H9 (cell line): ENCODE data around the gene CDCP2. TPM values are rescaled to one million over a fixed set of nuclear protein-coding genes. Genes with fewer than 3 reads are reported as not detected.

Experiments used
- DNase-seq: peaks from one replicate; pipeline ENCODE4 v3.0.0-alpha.2; 2017
- H2AFZ ChIP-seq: one replicate; pipeline ENCODE4 v1.6.1; 2013; ENCODE audit warnings: mild to moderate bottlenecking, low read length, control low read depth, moderate library complexity
- H2AK5ac ChIP-seq: 2 replicates; pipeline ENCODE4 v1.6.1; 2013; ENCODE audit warnings: low read length, control low read depth, mixed read lengths; ENCODE audit not compliant: insufficient read length
- H2BK120ac ChIP-seq: one replicate; pipeline ENCODE4 v1.6.1; 2013; ENCODE audit warnings: low read depth, mild to moderate bottlenecking, low read length, control low read depth, inconsistent platforms; ENCODE audit not compliant: poor library complexity, severe bottlenecking
- H2BK12ac ChIP-seq: 2 replicates; pipeline ENCODE4 v1.6.1; 2013; ENCODE audit warnings: low read length, control low read depth, mixed read lengths, low read depth; ENCODE audit not compliant: insufficient read length
- H2BK15ac ChIP-seq: 2 replicates; pipeline ENCODE4 v1.6.1; 2013; ENCODE audit warnings: low read depth, low read length, control low read depth
- H2BK20ac ChIP-seq: one replicate; pipeline ENCODE4 v1.6.1; 2013; ENCODE audit warnings: low read depth, mild to moderate bottlenecking, low read length, control low read depth, inconsistent platforms; ENCODE audit not compliant: poor library complexity, severe bottlenecking
- H2BK5ac ChIP-seq: 2 replicates; pipeline ENCODE4 v1.6.1; 2013; ENCODE audit warnings: low read length, control low read depth, mixed read lengths; ENCODE audit not compliant: insufficient read length
- H3K14ac ChIP-seq: 2 replicates; pipeline ENCODE4 v1.6.1; 2013; ENCODE audit warnings: low read length, control low read depth; ENCODE audit not compliant: insufficient read depth
- H3K18ac ChIP-seq: 2 replicates; pipeline ENCODE4 v1.6.1; 2013; ENCODE audit warnings: low read depth, mild to moderate bottlenecking, mixed read lengths, low read length, control low read depth; ENCODE audit not compliant: insufficient read length
- H3K23ac ChIP-seq: 2 replicates; pipeline ENCODE4 v1.6.1; 2013; ENCODE audit warnings: low read length, control low read depth, mixed read lengths, low read depth; ENCODE audit not compliant: insufficient read length
- H3K23me2 ChIP-seq: 2 replicates; pipeline ENCODE4 v1.6.1; 2013; ENCODE audit warnings: low read depth, mild to moderate bottlenecking, mixed read lengths, low read length, control low read depth; ENCODE audit not compliant: insufficient read length, poor library complexity, severe bottlenecking
- H3K27ac ChIP-seq: 2 replicates; pipeline ENCODE4 v1.5.1; 2013; ENCODE audit warnings: low read length, control low read depth, mixed read lengths, low read depth; ENCODE audit not compliant: insufficient read length
- H3K27me3 ChIP-seq: 2 replicates; pipeline ENCODE4 v1.6.1; 2013; ENCODE audit warnings: low read length, control low read depth, inconsistent platforms; ENCODE audit not compliant: insufficient read depth
- H3K4ac ChIP-seq: 2 replicates; pipeline ENCODE4 v1.6.1; 2013; ENCODE audit warnings: low read depth, mild to moderate bottlenecking, control low read depth, inconsistent platforms, low read length, moderate library complexity
- H3K4me1 ChIP-seq: 2 replicates; pipeline ENCODE4 v1.6.1; 2013; ENCODE audit warnings: low read length, control low read depth, inconsistent platforms; ENCODE audit not compliant: insufficient read depth
- H3K4me2 ChIP-seq: 2 replicates; pipeline ENCODE4 v1.6.1; 2013; ENCODE audit warnings: low read length, control low read depth, mixed read lengths; ENCODE audit not compliant: insufficient read length, insufficient read depth
- H3K56ac ChIP-seq: 2 replicates; pipeline ENCODE4 v1.6.1; 2013; ENCODE audit warnings: low read depth, mild to moderate bottlenecking, mixed read lengths, low read length, control low read depth; ENCODE audit not compliant: insufficient read length
- H3K79me1 ChIP-seq: 2 replicates; pipeline ENCODE4 v1.6.1; 2013; ENCODE audit warnings: low read depth, mild to moderate bottlenecking, moderate library complexity, low read length, control low read depth, inconsistent platforms; ENCODE audit not compliant: insufficient read depth, poor library complexity, severe bottlenecking
- H3K79me2 ChIP-seq: 2 replicates; pipeline ENCODE4 v1.6.1; 2013; ENCODE audit warnings: low read length, control low read depth, inconsistent platforms; ENCODE audit not compliant: insufficient read depth
- H3K9ac ChIP-seq: 2 replicates; pipeline ENCODE4 v1.6.1; 2013; ENCODE audit warnings: low read length, control low read depth, mixed read lengths; ENCODE audit not compliant: insufficient read length; ENCODE audit errors: extremely low read depth
- H3K9me3 ChIP-seq: one replicate; pipeline ENCODE4 v1.6.1; 2013; ENCODE audit warnings: low read depth, low read length, inconsistent platforms; ENCODE audit not compliant: control insufficient read depth
- H3T11ph ChIP-seq: one replicate; pipeline ENCODE4 v1.6.1; 2013; ENCODE audit warnings: mild to moderate bottlenecking, low read length, control low read depth, inconsistent platforms
- H4K20me1 ChIP-seq: one replicate; pipeline ENCODE4 v1.6.1; 2013; ENCODE audit not compliant: control insufficient read depth, insufficient read length, insufficient read depth
- H4K5ac ChIP-seq: 2 replicates; pipeline ENCODE4 v1.6.1; 2013; ENCODE audit warnings: low read depth, mild to moderate bottlenecking, mixed read lengths, low read length, control low read depth; ENCODE audit not compliant: insufficient read length
- H4K8ac ChIP-seq: replicated peaks from 2 replicates; pipeline ENCODE4 v1.6.1; 2013; ENCODE audit warnings: low read length, control low read depth, mixed read lengths, low read depth; ENCODE audit not compliant: insufficient read length
- H4K91ac ChIP-seq: 2 replicates; pipeline ENCODE4 v1.6.1; 2013; ENCODE audit warnings: low read depth, mild to moderate bottlenecking, moderate library complexity, mixed read lengths, low read length, control low read depth; ENCODE audit not compliant: insufficient read length
- H3K27ac Mint-ChIP-seq, 3 experiments: 2 replicates in 2 of 3; 3 replicates in 1 of 3; pipeline ENCODE4 v1.8.0; 2020 to 2021; ENCODE audit warnings: mixed read lengths in 3 of 3, mild to moderate bottlenecking in 1 of 3, moderate library complexity in 1 of 3
- H3K27me3 Mint-ChIP-seq: 2 replicates; pipeline ENCODE4 v1.8.0; 2021; ENCODE audit warnings: low read depth, mild to moderate bottlenecking, moderate library complexity, mixed read lengths
- H3K36me3 Mint-ChIP-seq, 3 experiments: 2 replicates in 2 of 3; 3 replicates in 1 of 3; pipeline ENCODE4 v1.8.0; 2020 to 2021; ENCODE audit warnings: low read depth in 3 of 3, mixed read lengths in 3 of 3; ENCODE audit not compliant: insufficient read depth in 1 of 3
- H3K4me1 Mint-ChIP-seq, 2 experiments: 2 replicates each; pipeline ENCODE4 v1.8.0; 2020; ENCODE audit warnings: mixed read lengths in 2 of 2
- H3K4me3 Mint-ChIP-seq, 2 experiments: 2 replicates in 1 of 2; 3 replicates in 1 of 2; pipeline ENCODE4 v1.8.0; 2020 to 2021; ENCODE audit warnings: mild to moderate bottlenecking in 2 of 2, mixed read lengths in 2 of 2, moderate library complexity in 1 of 2
- H3K9me3 Mint-ChIP-seq, 2 experiments: 2 replicates in 1 of 2; 3 replicates in 1 of 2; pipeline ENCODE4 v1.8.0; 2020; ENCODE audit warnings: mild to moderate bottlenecking in 2 of 2, mixed read lengths in 2 of 2, moderate library complexity in 1 of 2
- WGBS: extraction: QIAGEN DNeasy Blood & Tissue Kit; methylation state at CpG from one replicate; pipeline ENCODE4 v1.1.7; 2013; ENCODE audit warnings: missing lambda C conversion rate, low lambda C conversion rate, mixed read lengths; ENCODE audit not compliant: insufficient read length; ENCODE audit errors: extremely low coverage; 5-methylcytosine and 5-hydroxymethylcytosine counted together
- total RNA-seq: library from RNA; stranded (reverse); gene quantifications from 2 replicates; pipeline ENCODE4 v1.2.1, GENCODE V29; 2021
- TF ChIP-seq, protein P1 (sequence below): fragments of 200-600 bp; sonication (generic); conservative IDR thresholded peaks from 3 replicates; pipeline ENCODE4 v1.8.0; 2021; ENCODE audit warnings: antibody characterized with exemption, mild to moderate bottlenecking

CDCP2 gene
- total RNA-seq, 1 experiment from 2014 or later: not detected

DNA sequence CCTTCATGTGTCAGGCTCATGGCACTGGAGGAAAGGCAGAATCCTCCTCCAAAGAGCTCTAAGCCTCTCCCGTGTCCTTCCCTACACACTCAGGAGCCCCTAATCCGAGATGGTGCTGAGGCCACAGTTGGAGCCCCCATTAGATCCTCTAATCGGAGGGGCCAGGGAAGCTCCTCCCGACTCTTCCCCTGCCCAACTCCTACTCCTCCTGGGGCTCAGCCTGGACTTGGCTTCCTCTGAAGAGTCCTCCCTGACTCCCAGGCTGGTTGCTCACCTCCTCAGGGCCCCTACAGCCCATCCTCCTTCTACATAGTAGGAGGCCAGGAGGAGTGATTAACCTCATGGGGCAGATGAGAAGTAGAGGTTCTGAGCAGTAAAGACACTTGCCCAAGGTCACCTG, 21.3 kb upstream of the CDCP2 start:
- Histone ChIP-seq H3K14ac (no peak overlapping the region), H4K20me1 (no peaks in the 10 kb centered on the region), H3T11ph (no peak overlapping the region), H4K91ac (no peak overlapping the region), H3K23ac (no peak overlapping the region), H3K9ac (no peak overlapping the region), H3K4me2 (no peak overlapping the region), H3K79me2 (no peaks in the 10 kb centered on the region), H3K56ac (no peak overlapping the region), H4K5ac (no peak overlapping the region), H2BK5ac (no peak overlapping the region), H2AFZ (no peak overlapping the region), H3K18ac (no peak overlapping the region), H2BK120ac (no peak overlapping the region), H3K79me1 (no peaks in the 10 kb centered on the region), H3K23me2 (no peaks in the 10 kb centered on the region), H3K27me3 (no peaks in the 10 kb centered on the region), H3K9me3 (no peaks in the 10 kb centered on the region), H2AK5ac (no peak overlapping the region), H2BK12ac (no peak overlapping the region), H3K4ac (no peak overlapping the region), H3K27ac (no peak overlapping the region), H2BK15ac (no peak overlapping the region), H2BK20ac (no peak overlapping the region), H4K8ac (no peak overlapping the region), H3K4me1 (no peaks in the 10 kb centered on the region)
- TF ChIP-seq, protein P1, sequence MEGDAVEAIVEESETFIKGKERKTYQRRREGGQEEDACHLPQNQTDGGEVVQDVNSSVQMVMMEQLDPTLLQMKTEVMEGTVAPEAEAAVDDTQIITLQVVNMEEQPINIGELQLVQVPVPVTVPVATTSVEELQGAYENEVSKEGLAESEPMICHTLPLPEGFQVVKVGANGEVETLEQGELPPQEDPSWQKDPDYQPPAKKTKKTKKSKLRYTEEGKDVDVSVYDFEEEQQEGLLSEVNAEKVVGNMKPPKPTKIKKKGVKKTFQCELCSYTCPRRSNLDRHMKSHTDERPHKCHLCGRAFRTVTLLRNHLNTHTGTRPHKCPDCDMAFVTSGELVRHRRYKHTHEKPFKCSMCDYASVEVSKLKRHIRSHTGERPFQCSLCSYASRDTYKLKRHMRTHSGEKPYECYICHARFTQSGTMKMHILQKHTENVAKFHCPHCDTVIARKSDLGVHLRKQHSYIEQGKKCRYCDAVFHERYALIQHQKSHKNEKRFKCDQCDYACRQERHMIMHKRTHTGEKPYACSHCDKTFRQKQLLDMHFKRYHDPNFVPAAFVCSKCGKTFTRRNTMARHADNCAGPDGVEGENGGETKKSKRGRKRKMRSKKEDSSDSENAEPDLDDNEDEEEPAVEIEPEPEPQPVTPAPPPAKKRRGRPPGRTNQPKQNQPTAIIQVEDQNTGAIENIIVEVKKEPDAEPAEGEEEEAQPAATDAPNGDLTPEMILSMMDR: no peak
- H3K36me3 Mint-ChIP-seq: no peaks in the 10 kb centered on the region; a peak in 1 of 7 replicates
- H3K4me1 Mint-ChIP-seq: peaks cover 4 to 9% of the 10 kb centered on the region in 2 experiments
- peaks cover 2% of the 10 kb centered on the region; the same call in 1 of the 2 replicates for H3K27me3 Mint-ChIP-seq
- no peaks in the 10 kb centered on the region for H3K9me3 Mint-ChIP-seq
- no peak for DNase-seq
- WGBS: no CpG with 5 or more reads among the region's 4 CpGs
- no peak overlapping the region for H3K27ac Mint-ChIP-seq
- no peak overlapping the region for H3K4me3 Mint-ChIP-seq
